HG03432 (cell line): Measurements from ENCODE around the gene VIPR1.
A peak's percentile ranks its signal among the peaks of the same experiment; 100 is the strongest.

ENCODE experiments used
- ATAC-seq: cut with Tn5 transposase; IDR thresholded peaks from one replicate; pipeline ENCODE4 v1.9.1; 2021; ENCODE audit warnings: mild to moderate bottlenecking, moderate library complexity; ENCODE audit not compliant: unreplicated experiment

Gene VIPR1

GRCh38 chr3:42509111-42509510 lies 6.7 kb downstream of the VIPR1 start:
- no peak for ATAC-seq

GRCh38 chr3:42510325-42510724 lies 7.9 kb downstream of the VIPR1 start:
- no peak for ATAC-seq

GRCh38 chr3:42511201-42511600 lies 8.8 kb downstream of the VIPR1 start:
- no peak for ATAC-seq

GRCh38 chr3:42511736-42512135 lies 9.3 kb downstream of the VIPR1 start:
- no peak for ATAC-seq

GRCh38 chr3:42513121-42513520 lies 10.7 kb downstream of the VIPR1 start:
- ATAC-seq: no peak

- ATAC-seq: no peak
Measured at GRCh38 chr3:42513521-42513920, 11.1 kb downstream of the VIPR1 start.

- ATAC-seq: no peak
Measured at GRCh38 chr3:42514876-42515275, 12.4 kb downstream of the VIPR1 start.

GRCh38 chr3:42515391-42515916 lies 13.0 kb downstream of the VIPR1 start:
- ATAC-seq: no peak

GRCh38 chr3:42515976-42516375 lies 13.5 kb downstream of the VIPR1 start:
- ATAC-seq: no peak

- no peak for ATAC-seq
Measured at GRCh38 chr3:42516443-42516842, 14.0 kb downstream of the VIPR1 start.

- no peak for ATAC-seq
Measured at GRCh38 chr3:42517117-42517516, 14.7 kb downstream of the VIPR1 start.

- ATAC-seq: no peak
Measured at GRCh38 chr3:42518800-42519567, 16.5 kb downstream of the VIPR1 start.

GRCh38 chr3:42519568-42519962 lies 17.1 kb downstream of the VIPR1 start:
- ATAC-seq: no peak

- no peak for ATAC-seq
Measured at GRCh38 chr3:42520336-42520735, 17.9 kb downstream of the VIPR1 start.

GRCh38 chr3:42520906-42521305 lies 18.5 kb downstream of the VIPR1 start:
- ATAC-seq: no peak

- ATAC-seq: no peak
Measured at GRCh38 chr3:42524751-42525150, 22.3 kb downstream of the VIPR1 start.

- ATAC-seq: no peak
Measured at GRCh38 chr3:42525212-42525611, 22.8 kb downstream of the VIPR1 start.

GRCh38 chr3:42525736-42526345 lies 23.4 kb downstream of the VIPR1 start:
- no peak for ATAC-seq

GRCh38 chr3:42526616-42527367 lies 24.3 kb downstream of the VIPR1 start:
- ATAC-seq: peak; percentile 57

GRCh38 chr3:42527368-42527917 lies 25.0 kb downstream of the VIPR1 start:
- no peak for ATAC-seq

- no peak for ATAC-seq
Measured at GRCh38 chr3:42529468-42529867, 27.0 kb downstream of the VIPR1 start.
